ENCODE measurements around the gene GCN1.

DNA sequence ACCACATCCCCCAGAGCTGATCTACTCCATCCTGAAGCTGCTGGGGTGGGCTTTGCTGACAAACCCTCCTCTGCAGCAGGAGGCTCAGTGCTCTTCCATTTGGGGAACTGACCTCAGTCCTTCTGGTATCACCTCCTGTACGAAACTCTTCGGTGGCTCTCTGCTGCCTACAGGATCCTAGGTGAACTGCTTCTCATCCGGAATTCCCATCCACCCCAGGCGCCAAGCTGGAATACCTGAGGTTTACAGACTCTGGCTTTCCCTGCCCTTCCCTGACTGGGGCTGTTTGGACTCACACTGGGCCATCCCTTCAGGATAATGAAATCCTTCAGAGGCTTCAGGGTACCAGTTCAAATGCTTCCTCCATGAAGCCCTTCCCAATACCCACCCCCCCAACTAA is 26.2 kb downstream of the GCN1 start:
- TF ChIP-seq, protein P1, sequence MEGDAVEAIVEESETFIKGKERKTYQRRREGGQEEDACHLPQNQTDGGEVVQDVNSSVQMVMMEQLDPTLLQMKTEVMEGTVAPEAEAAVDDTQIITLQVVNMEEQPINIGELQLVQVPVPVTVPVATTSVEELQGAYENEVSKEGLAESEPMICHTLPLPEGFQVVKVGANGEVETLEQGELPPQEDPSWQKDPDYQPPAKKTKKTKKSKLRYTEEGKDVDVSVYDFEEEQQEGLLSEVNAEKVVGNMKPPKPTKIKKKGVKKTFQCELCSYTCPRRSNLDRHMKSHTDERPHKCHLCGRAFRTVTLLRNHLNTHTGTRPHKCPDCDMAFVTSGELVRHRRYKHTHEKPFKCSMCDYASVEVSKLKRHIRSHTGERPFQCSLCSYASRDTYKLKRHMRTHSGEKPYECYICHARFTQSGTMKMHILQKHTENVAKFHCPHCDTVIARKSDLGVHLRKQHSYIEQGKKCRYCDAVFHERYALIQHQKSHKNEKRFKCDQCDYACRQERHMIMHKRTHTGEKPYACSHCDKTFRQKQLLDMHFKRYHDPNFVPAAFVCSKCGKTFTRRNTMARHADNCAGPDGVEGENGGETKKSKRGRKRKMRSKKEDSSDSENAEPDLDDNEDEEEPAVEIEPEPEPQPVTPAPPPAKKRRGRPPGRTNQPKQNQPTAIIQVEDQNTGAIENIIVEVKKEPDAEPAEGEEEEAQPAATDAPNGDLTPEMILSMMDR (IDR thresholded peaks at IDR 0.05): no peak
- no peak for TF ChIP-seq POLR2AphosphoS5 (IDR thresholded peaks at IDR 0.05; ENCODE audit: insufficient read depth in 1 of 2, low read depth in 1 of 2)
